NT2/D1 (cell line): ENCODE measurements around the gene GALNT16.

ENCODE experiments used
- DNase-seq: peaks from one replicate; pipeline ENCODE4 v3.0.0-alpha.2; 2011; ENCODE audit warnings: low read depth, low spot score
- H3K27me3 ChIP-seq: 2 replicates; pipeline ENCODE4 v1.6.0; 2011; ENCODE audit warnings: mild to moderate bottlenecking; ENCODE audit not compliant: insufficient read length, insufficient read depth
- H3K36me3 ChIP-seq: 2 replicates; pipeline ENCODE4 v1.6.1; 2011; ENCODE audit warnings: mild to moderate bottlenecking, low read length, mixed read lengths; ENCODE audit not compliant: insufficient read depth, insufficient read length
- H3K4me1 ChIP-seq: 2 replicates; pipeline ENCODE4 v1.5.1; 2011; ENCODE audit not compliant: insufficient read depth, insufficient read length
- H3K4me3 ChIP-seq: 2 replicates; pipeline ENCODE4 v1.5.1; 2011; ENCODE audit warnings: low read depth; ENCODE audit not compliant: insufficient read length
- H3K9ac ChIP-seq: 2 replicates; pipeline ENCODE4 v1.6.0; 2011; ENCODE audit warnings: low read depth; ENCODE audit not compliant: insufficient read length
- H3K9me3 ChIP-seq: 2 replicates; pipeline ENCODE4 v1.5.1; 2011; ENCODE audit warnings: mild to moderate bottlenecking, low read length; ENCODE audit not compliant: insufficient read depth
- SUZ12 ChIP-seq: IDR thresholded peaks from 2 replicates; pipeline ENCODE4 v1.6.1; 2011; ENCODE audit not compliant: insufficient read length, insufficient read depth; ENCODE audit errors: extremely low read depth
- YY1 ChIP-seq: IDR thresholded peaks from 2 replicates; pipeline ENCODE4 v1.6.1; 2011; ENCODE audit not compliant: insufficient read length, insufficient read depth
- ZNF274 ChIP-seq: IDR thresholded peaks from 2 replicates; pipeline ENCODE4 v1.6.1; 2011; ENCODE audit warnings: mild to moderate bottlenecking, low read depth, low read length

The GALNT16 gene

GRCh38 chr14:69242311-69243224 is 17.4 kb upstream of the GALNT16 start:
- Histone ChIP-seq H3K36me3 (peaks cover 23% of the 10 kb centered on the region), H3K27me3 (no peaks in the 10 kb centered on the region), H3K9ac (no peak overlapping the region), H3K4me3 (no peak overlapping the region), H3K9me3 (no peaks in the 10 kb centered on the region), H3K4me1 (no peaks in the 10 kb centered on the region)
- DNase-seq, result no peak
- no peak for TF ChIP-seq ZNF274
- no peak for TF ChIP-seq SUZ12
- TF ChIP-seq YY1, result no peak

- Histone ChIP-seq H3K4me1 (no peaks in the 10 kb centered on the region), H3K9ac (no peak overlapping the region), H3K4me3 (no peak overlapping the region), H3K27me3 (no peaks in the 10 kb centered on the region), H3K36me3 (peaks cover 10% of the 10 kb centered on the region), H3K9me3 (no peaks in the 10 kb centered on the region)
- DNase-seq, result no peak
- no peak for TF ChIP-seq YY1
- no peak for TF ChIP-seq SUZ12
- TF ChIP-seq ZNF274, result no peak
Measured at GRCh38 chr14:69244946-69245345, 15.0 kb upstream of the GALNT16 start.

GRCh38 chr14:69246331-69246730 is 13.6 kb upstream of the GALNT16 start:
- Histone ChIP-seq H3K27me3 (no peaks in the 10 kb centered on the region), H3K36me3 (no peaks in the 10 kb centered on the region), H3K9ac (no peak overlapping the region), H3K4me3 (no peak overlapping the region), H3K4me1 (no peaks in the 10 kb centered on the region), H3K9me3 (no peaks in the 10 kb centered on the region)
- TF ChIP-seq SUZ12, result no peak
- no peak for TF ChIP-seq YY1
- TF ChIP-seq ZNF274, result no peak
- no peak for DNase-seq

GRCh38 chr14:69247676-69248440 is 12.1 kb upstream of the GALNT16 start:
- H3K36me3 ChIP-seq, result no peaks in the 10 kb centered on the region
- H3K27me3 ChIP-seq, result no peaks in the 10 kb centered on the region
- H3K4me1 ChIP-seq, result no peaks in the 10 kb centered on the region
- TF ChIP-seq YY1 (no peak), SUZ12 (no peak), ZNF274 (no peak)
- no peak overlapping the region for H3K4me3 ChIP-seq
- DNase-seq, result no peak
- H3K9ac ChIP-seq, result no peak overlapping the region
- H3K9me3 ChIP-seq, result no peaks in the 10 kb centered on the region

- H3K4me3 ChIP-seq, result no peak overlapping the region
- no peaks in the 10 kb centered on the region for H3K36me3 ChIP-seq
- no peak for TF ChIP-seq SUZ12
- no peak for TF ChIP-seq YY1
- no peak for TF ChIP-seq ZNF274
- no peaks in the 10 kb centered on the region for H3K27me3 ChIP-seq
- no peaks in the 10 kb centered on the region for H3K9me3 ChIP-seq
- no peaks in the 10 kb centered on the region for H3K4me1 ChIP-seq
- DNase-seq, result no peak
- no peak overlapping the region for H3K9ac ChIP-seq
Measured at GRCh38 chr14:69249603-69250002, 10.4 kb upstream of the GALNT16 start.

GRCh38 chr14:69252851-69253250 is 7.1 kb upstream of the GALNT16 start:
- H3K27me3 ChIP-seq, result peaks cover 2% of the 10 kb centered on the region
- DNase-seq, result no peak
- TF ChIP-seq SUZ12 (no peak), YY1 (no peak), ZNF274 (no peak)
- H3K4me1 ChIP-seq, result peaks cover 5% of the 10 kb centered on the region
- no peaks in the 10 kb centered on the region for H3K9me3 ChIP-seq
- H3K9ac ChIP-seq, result no peak overlapping the region
- no peaks in the 10 kb centered on the region for H3K36me3 ChIP-seq
- H3K4me3 ChIP-seq, result no peak overlapping the region

- no peak for TF ChIP-seq SUZ12
- no peak for TF ChIP-seq YY1
- TF ChIP-seq ZNF274, result no peak
- Histone ChIP-seq H3K9me3 (no peaks in the 10 kb centered on the region), H3K4me3 (peak overlapping the region; percentile 70), H3K4me1 (peaks cover 10% of the 10 kb centered on the region), H3K36me3 (no peaks in the 10 kb centered on the region), H3K27me3 (peaks cover 40% of the 10 kb centered on the region), H3K9ac (peak overlapping the region; percentile 56)
- DNase-seq, result no peak
Measured at GRCh38 chr14:69259168-69259526, 811 bp upstream of the GALNT16 start.
